ENCODE results near the gene PPP1R2. TPM values are rescaled to one million over a fixed set of nuclear protein-coding genes. Genes with fewer than 3 reads are reported as not detected.

PPP1R2 gene
- total and polyA plus RNA-seq, 2 donors from 2014 or later: 34.0 to 49.0 TPM

DNA sequence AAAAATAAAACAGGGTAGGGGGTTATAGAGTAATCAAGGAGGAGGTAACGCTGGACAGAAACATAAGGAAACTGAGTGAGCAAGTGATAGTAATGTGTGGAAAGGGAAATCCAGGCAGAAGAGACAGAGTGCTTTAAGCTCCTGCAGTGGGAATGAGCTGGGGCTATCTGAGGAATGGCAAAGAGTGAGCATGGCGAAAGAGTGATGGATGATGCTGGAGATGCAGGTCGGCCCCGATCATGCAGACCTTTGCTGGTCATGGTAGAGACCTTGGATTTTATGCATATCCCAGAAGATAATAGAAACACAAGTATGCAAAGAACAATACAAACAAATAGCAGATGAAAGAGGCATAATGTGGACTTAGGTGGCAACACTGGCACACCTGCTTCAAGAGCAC, 74.3 kb downstream of the PPP1R2 start:
- Histone ChIP-seq H3K9ac (ENCODE audit: low read length in 3 of 3) (no peak overlapping the region), H3K27me3 (ENCODE audit: control insufficient read depth, insufficient read depth, low read length) (no peaks in the 10 kb centered on the region), H3K4me1 (ENCODE audit: control insufficient read depth in 2 of 3, insufficient read depth in 2 of 3, low read depth in 1 of 3, low read length in 3 of 3) (no peaks in the 10 kb centered on the region), H3K27ac (ENCODE audit: low read depth in 2 of 2, low read length in 2 of 2) (no peak overlapping the region), H3K36me3 (ENCODE audit: control insufficient read depth in 2 of 3, insufficient read depth in 3 of 3, low read length in 3 of 3) (no peaks in the 10 kb centered on the region), H3K9me3 (ENCODE audit: control insufficient read depth in 2 of 3, insufficient read depth in 1 of 3, low read length in 3 of 3) (no peaks in the 10 kb centered on the region), H3K4me3 (ENCODE audit: low read length in 3 of 3) (no peak overlapping the region)
- intact Hi-C loops (cut with DNase I): no loop called here
- no peak for TF ChIP-seq CTCF (IDR thresholded peaks at IDR 0.05; ENCODE audit: borderline replicate concordance, extremely low read depth, insufficient read depth)
- FAIRE-seq (no peak), DNase-seq (no peak)

DNA sequence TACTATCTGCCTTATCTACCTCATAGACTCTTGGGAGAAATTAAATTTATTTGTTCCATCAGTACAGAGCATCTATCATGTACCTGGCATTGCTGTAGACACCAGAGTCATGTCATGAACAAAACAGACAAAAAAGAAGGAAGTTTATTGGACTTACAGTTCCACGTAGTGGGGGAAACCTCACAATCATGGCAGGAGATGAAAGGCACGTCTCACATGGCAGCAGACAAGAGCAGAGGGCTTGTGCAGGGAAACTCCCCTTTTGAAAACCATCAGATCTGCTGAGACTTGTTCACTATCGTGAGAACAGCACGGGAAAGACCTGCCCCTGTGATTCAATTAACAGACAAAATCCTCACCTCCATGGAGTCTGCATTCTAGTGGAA, 74.7 kb downstream of the PPP1R2 start:
- DNase-seq (no peak), FAIRE-seq (no peak)
- intact Hi-C loops (cut with DNase I): no loop called here
- no peak for TF ChIP-seq CTCF (IDR thresholded peaks at IDR 0.05; ENCODE audit: borderline replicate concordance, extremely low read depth, insufficient read depth)
- H3K4me1 ChIP-seq (ENCODE audit: control insufficient read depth in 2 of 3, insufficient read depth in 2 of 3, low read depth in 1 of 3, low read length in 3 of 3): no peaks in the 10 kb centered on the region
- H3K9ac ChIP-seq (ENCODE audit: low read length in 3 of 3): no peak overlapping the region
- no peaks in the 10 kb centered on the region for H3K27me3 ChIP-seq (ENCODE audit: control insufficient read depth, insufficient read depth, low read length)
- no peak overlapping the region for H3K4me3 ChIP-seq (ENCODE audit: low read length in 3 of 3)
- no peak overlapping the region for H3K27ac ChIP-seq (ENCODE audit: low read depth in 2 of 2, low read length in 2 of 2)
- H3K9me3 ChIP-seq (ENCODE audit: control insufficient read depth in 2 of 3, insufficient read depth in 1 of 3, low read length in 3 of 3): no peaks in the 10 kb centered on the region
- H3K36me3 ChIP-seq (ENCODE audit: control insufficient read depth in 2 of 3, insufficient read depth in 3 of 3, low read length in 3 of 3): no peaks in the 10 kb centered on the region

DNA sequence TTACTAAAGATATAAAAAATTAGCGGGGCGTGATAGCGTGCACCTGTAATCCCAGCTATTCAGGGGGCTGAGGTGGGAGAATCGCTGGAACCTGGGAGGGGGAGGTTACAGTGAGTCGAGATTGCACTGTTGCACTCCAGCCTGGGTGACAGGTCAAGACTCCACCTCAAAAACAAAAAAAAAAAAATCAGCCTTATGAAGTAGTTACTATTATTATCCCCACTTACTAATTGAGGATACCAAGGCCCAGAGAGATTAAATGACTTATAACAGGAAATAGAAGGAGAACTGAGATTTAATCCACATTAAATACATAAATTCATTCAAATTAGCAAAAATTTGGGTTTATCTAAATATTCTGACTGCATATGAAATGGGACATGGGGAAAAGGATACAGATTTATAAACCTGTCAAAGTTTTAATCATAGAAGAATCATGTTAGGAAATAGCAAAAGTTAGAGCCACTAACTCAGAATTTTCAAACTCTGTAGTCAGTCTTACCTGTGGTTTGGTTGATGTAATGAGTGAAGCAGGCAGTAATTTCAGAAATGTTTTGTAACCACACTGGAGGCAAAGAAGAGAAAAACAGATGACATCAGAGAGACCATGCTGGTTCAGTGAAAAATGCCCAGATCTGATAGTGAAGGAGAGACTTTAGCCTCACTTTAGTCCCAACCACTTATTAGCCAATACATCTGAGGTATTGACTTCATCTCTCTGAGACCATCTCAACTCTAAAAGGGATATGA, 75.3 kb downstream of the PPP1R2 start:
- no peak overlapping the region for H3K27ac ChIP-seq (ENCODE audit: low read depth in 2 of 2, low read length in 2 of 2)
- no peaks in the 10 kb centered on the region for H3K36me3 ChIP-seq (ENCODE audit: control insufficient read depth in 2 of 3, insufficient read depth in 3 of 3, low read length in 3 of 3)
- no peaks in the 10 kb centered on the region for H3K9me3 ChIP-seq (ENCODE audit: control insufficient read depth in 2 of 3, insufficient read depth in 1 of 3, low read length in 3 of 3)
- no peaks in the 10 kb centered on the region for H3K27me3 ChIP-seq (ENCODE audit: control insufficient read depth, insufficient read depth, low read length)
- TF ChIP-seq CTCF (IDR thresholded peaks at IDR 0.05; ENCODE audit: borderline replicate concordance, extremely low read depth, insufficient read depth): no peak
- no peak overlapping the region for H3K9ac ChIP-seq (ENCODE audit: low read length in 3 of 3)
- FAIRE-seq (no peak), DNase-seq (no peak)
- intact Hi-C loops (cut with DNase I): no loop called here
- H3K4me1 ChIP-seq (ENCODE audit: control insufficient read depth in 2 of 3, insufficient read depth in 2 of 3, low read depth in 1 of 3, low read length in 3 of 3): no peaks in the 10 kb centered on the region
- H3K4me3 ChIP-seq (ENCODE audit: low read length in 3 of 3): no peak overlapping the region

- no peak overlapping the region for H3K9ac ChIP-seq (ENCODE audit: low read length in 3 of 3)
- no peak for TF ChIP-seq CTCF (IDR thresholded peaks at IDR 0.05; ENCODE audit: borderline replicate concordance, extremely low read depth, insufficient read depth)
- H3K9me3 ChIP-seq (ENCODE audit: control insufficient read depth in 2 of 3, insufficient read depth in 1 of 3, low read length in 3 of 3): no peaks in the 10 kb centered on the region
- no peak overlapping the region for H3K4me3 ChIP-seq (ENCODE audit: low read length in 3 of 3)
- no peak overlapping the region for H3K27ac ChIP-seq (ENCODE audit: low read depth in 2 of 2, low read length in 2 of 2)
- FAIRE-seq (no peak), DNase-seq (no peak)
- no peaks in the 10 kb centered on the region for H3K4me1 ChIP-seq (ENCODE audit: control insufficient read depth in 2 of 3, insufficient read depth in 2 of 3, low read depth in 1 of 3, low read length in 3 of 3)
- H3K36me3 ChIP-seq (ENCODE audit: control insufficient read depth in 2 of 3, insufficient read depth in 3 of 3, low read length in 3 of 3): no peaks in the 10 kb centered on the region
- no peaks in the 10 kb centered on the region for H3K27me3 ChIP-seq (ENCODE audit: control insufficient read depth, insufficient read depth, low read length)
- intact Hi-C loops (cut with DNase I): no loop called here
Measured at GRCh38 chr3:195466251-195466650, 76.9 kb downstream of the PPP1R2 start.
